Measurements from ENCODE around the gene PTCD2. TPM values are rescaled to one million over a fixed set of nuclear protein-coding genes. Genes with fewer than 3 reads are reported as not detected.

The PTCD2 gene
- total and polyA plus RNA-seq, 2 donors (not counting 3 experiments of a cell fraction or from before 2014, with no cell fraction given): 4.3 to 6.7 TPM

DNA sequence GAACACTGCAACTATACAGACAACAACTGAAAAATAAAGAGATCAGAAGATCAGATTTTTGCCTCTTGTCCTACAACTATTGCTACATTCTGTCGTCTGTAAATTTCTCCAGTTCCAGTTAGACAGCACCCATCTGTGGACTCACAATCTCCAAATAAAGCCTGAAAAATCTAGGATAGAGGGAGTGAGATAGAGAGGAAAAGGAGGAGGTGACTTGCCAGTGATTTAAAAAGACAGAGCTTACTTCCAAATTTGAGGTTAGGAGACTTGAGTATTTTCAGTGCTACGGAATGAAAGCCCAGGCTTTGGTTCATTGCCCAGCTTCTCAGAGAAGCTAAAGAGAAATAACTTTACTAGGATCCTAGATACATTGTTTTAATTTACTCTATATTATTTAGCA lies 63.6 kb downstream of the PTCD2 start:
- Histone ChIP-seq H3K27ac (ENCODE audit: insufficient read depth, low read depth, low read length) (no peak overlapping the region), H3K9me3 (replicated peaks; ENCODE audit: control insufficient read depth, insufficient read depth, low read length) (no peaks in the 10 kb centered on the region), H3K27me3 (ENCODE audit: control insufficient read depth in 2 of 2, insufficient read depth in 2 of 2, low read length in 2 of 2) (no peaks in the 10 kb centered on the region), H2AFZ (ENCODE audit: low read depth, low read length) (no peak overlapping the region), H3K9ac (replicated peaks; ENCODE audit: extremely low read depth, insufficient read depth, low read length) (no peak overlapping the region), H3K4me2 (ENCODE audit: insufficient read depth, low read length) (no peak overlapping the region), H4K20me1 (replicated peaks; ENCODE audit: control insufficient read depth, extremely low read depth, insufficient read depth, low read length) (no peaks in the 10 kb centered on the region), H3K4me1 (ENCODE audit: control insufficient read depth, extremely low read depth, insufficient read depth, low read length) (peaks cover 30% of the 10 kb centered on the region), H3K9me1 (replicated peaks; ENCODE audit: control insufficient read depth, extremely low read depth, insufficient read depth, low read length) (no peaks in the 10 kb centered on the region), H3K4me3 (replicated peaks in 1 of 3; ENCODE audit: insufficient read depth in 1 of 3, low read depth in 1 of 3, low read length in 3 of 3) (no peak overlapping the region), H3K36me3 (ENCODE audit: control insufficient read depth in 2 of 2, extremely low read depth in 1 of 2, insufficient read depth in 2 of 2, low read length in 2 of 2) (no peaks in the 10 kb centered on the region), H3K79me2 (ENCODE audit: control insufficient read depth, insufficient read depth, low read length) (no peaks in the 10 kb centered on the region)
- no peak for FAIRE-seq
- ChIA-PET CTCF (no interaction called here), POLR2A (no interaction called here)
- no peak for DNase-seq (ENCODE audit: low read depth, low spot score)
- dilution Hi-C loops (cut with MboI; ENCODE audit: extremely low pct_ligation_motif_present, low sequenced_read_pairs) (no loop called here), intact Hi-C loops (cut with micrococcal nuclease) (no loop called here)
- TF ChIP-seq MAX (IDR thresholded peaks at IDR 0.05; ENCODE audit: insufficient read depth, insufficient read length) (no peak), EZH2 (IDR thresholded peaks at IDR 0.05; ENCODE audit: borderline replicate concordance, low read depth, low read length, severe bottlenecking) (no peak), FOS (IDR thresholded peaks at IDR 0.05; ENCODE audit: borderline replicate concordance, insufficient read depth, low read length) (no peak), JUN (IDR thresholded peaks at IDR 0.05; ENCODE audit: borderline replicate concordance, insufficient read depth, insufficient read length, low read depth) (no peak), MYC (IDR thresholded peaks at IDR 0.05; ENCODE audit: low read depth, low read length) (no peak), POLR2A (IDR thresholded peaks at IDR 0.05; ENCODE audit: low read depth, low read length) (no peak), GATA2 (IDR thresholded peaks at IDR 0.05; ENCODE audit: insufficient read depth, insufficient read length, low read depth, low read length) (no peak), CTCF (IDR thresholded peaks at IDR 0.05; ENCODE audit: extremely low read depth in 1 of 2, insufficient read depth in 1 of 2, low read depth in 1 of 2, low read length in 2 of 2) (no peak), POLR2AphosphoS5 (IDR thresholded peaks at IDR 0.05; ENCODE audit: insufficient read depth, low read depth, low read length) (no peak)
- BruUV-seq (replicated peaks): no TSS peak
